Osteocyte (in vitro differentiated cells): Measurements from ENCODE around the gene SRSF7. TPM values are rescaled to one million over a fixed set of nuclear protein-coding genes. Genes with fewer than 3 reads are reported as not detected.

Experiments
- DNase-seq: peaks from one replicate; pipeline ENCODE4 v3.0.0; 2021; ENCODE audit warnings: mixed read lengths; ENCODE audit not compliant: unreplicated experiment; ENCODE audit errors: extremely low spot score
- H3K27ac Mint-ChIP-seq: one replicate; pipeline ENCODE4 v1.8.0; 2021; ENCODE audit warnings: mild to moderate bottlenecking, mixed read lengths; ENCODE audit not compliant: unreplicated experiment
- H3K27me3 Mint-ChIP-seq: one replicate; pipeline ENCODE4 v1.8.0; 2021; ENCODE audit warnings: mixed read lengths; ENCODE audit not compliant: unreplicated experiment
- H3K36me3 Mint-ChIP-seq: one replicate; pipeline ENCODE4 v1.8.0; 2021; ENCODE audit warnings: mixed read lengths; ENCODE audit not compliant: unreplicated experiment
- H3K4me1 Mint-ChIP-seq: one replicate; pipeline ENCODE4 v1.8.0; 2021; ENCODE audit warnings: mixed read lengths; ENCODE audit not compliant: unreplicated experiment
- H3K4me3 Mint-ChIP-seq: one replicate; pipeline ENCODE4 v1.8.0; 2021; ENCODE audit warnings: mild to moderate bottlenecking, moderate library complexity, mixed read lengths; ENCODE audit not compliant: unreplicated experiment
- H3K9me3 Mint-ChIP-seq: one replicate; pipeline ENCODE4 v1.8.0; 2021; ENCODE audit warnings: mixed read lengths; ENCODE audit not compliant: unreplicated experiment
- total RNA-seq: library from RNA; stranded (reverse); gene quantifications from 2 replicates; pipeline ENCODE4 v1.2.1, GENCODE V29; 2021
- TF ChIP-seq, protein P1 (sequence below): fragments of 200-600 bp; sonication (generic); IDR thresholded peaks from 2 replicates; pipeline ENCODE4 v1.5.0; 2021; ENCODE audit warnings: antibody characterized with exemption, mild to moderate bottlenecking, moderate library complexity

The SRSF7 gene
- total RNA-seq, 1 donor from 2014 or later, result 103 TPM

DNA sequence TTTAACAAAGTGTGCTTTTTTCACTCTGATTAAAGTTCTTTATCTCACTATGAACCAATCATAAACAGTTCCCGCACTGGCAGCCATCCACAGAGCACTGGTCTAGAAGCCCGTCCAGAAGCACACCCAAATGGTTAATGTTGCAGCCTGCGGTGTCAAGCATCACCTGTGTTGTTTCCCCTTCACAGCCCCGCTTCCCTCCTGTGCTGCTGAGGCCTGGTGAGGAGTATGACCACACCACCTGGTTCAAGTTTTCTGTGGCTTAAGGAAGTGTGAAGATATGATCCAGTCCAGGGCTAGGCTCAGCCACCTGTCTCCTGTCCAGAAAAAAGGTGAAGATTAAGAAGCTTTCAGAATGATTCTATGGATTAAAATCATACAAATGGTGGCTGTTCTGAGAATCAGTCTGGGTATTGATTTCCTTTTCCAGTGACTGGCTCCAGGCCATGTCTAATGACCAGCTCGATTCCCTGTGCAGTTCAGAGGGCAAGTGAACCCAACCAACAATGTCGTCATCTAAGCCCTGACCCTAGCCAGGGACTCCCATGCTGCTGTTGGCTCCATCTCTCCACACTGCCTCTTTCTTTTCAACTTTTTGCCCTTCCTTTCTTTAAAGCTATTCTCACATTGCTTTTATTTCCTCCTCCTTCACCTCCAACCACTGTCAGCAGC lies 17.7 kb downstream of the SRSF7 start:
- no peaks in the 10 kb centered on the region for H3K9me3 Mint-ChIP-seq
- no peaks in the 10 kb centered on the region for H3K27me3 Mint-ChIP-seq
- H3K4me3 Mint-ChIP-seq, result no peak overlapping the region
- H3K36me3 Mint-ChIP-seq, result peaks cover 1% of the 10 kb centered on the region
- no peak overlapping the region for H3K27ac Mint-ChIP-seq
- DNase-seq, result no peak
- TF ChIP-seq, protein P1, sequence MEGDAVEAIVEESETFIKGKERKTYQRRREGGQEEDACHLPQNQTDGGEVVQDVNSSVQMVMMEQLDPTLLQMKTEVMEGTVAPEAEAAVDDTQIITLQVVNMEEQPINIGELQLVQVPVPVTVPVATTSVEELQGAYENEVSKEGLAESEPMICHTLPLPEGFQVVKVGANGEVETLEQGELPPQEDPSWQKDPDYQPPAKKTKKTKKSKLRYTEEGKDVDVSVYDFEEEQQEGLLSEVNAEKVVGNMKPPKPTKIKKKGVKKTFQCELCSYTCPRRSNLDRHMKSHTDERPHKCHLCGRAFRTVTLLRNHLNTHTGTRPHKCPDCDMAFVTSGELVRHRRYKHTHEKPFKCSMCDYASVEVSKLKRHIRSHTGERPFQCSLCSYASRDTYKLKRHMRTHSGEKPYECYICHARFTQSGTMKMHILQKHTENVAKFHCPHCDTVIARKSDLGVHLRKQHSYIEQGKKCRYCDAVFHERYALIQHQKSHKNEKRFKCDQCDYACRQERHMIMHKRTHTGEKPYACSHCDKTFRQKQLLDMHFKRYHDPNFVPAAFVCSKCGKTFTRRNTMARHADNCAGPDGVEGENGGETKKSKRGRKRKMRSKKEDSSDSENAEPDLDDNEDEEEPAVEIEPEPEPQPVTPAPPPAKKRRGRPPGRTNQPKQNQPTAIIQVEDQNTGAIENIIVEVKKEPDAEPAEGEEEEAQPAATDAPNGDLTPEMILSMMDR, result no peak
- H3K4me1 Mint-ChIP-seq, result peaks cover 28% of the 10 kb centered on the region

DNA sequence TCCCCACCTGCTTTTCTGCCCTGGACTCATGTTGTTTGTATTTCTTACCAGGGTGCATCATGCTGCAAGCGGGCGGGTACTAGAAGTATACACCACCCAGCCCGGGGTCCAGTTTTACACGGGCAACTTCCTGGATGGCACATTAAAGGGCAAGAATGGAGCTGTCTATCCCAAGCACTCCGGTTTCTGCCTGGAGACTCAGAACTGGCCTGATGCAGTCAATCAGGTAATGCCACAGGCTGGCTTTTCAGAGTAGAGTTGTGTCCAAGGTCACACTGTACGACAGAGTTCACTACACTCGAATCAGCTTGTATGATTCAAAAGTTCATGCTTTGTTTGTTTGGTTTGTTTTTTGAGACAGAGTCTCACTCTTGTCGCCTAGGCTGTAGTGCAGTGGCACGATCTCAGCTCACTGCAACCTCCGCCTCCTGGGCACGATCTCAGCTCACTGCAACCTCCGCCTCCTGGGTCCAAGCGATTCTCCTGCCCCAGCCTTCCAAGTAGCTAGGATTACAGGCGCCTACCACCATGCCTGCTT lies 19.4 kb downstream of the SRSF7 start:
- no peaks in the 10 kb centered on the region for H3K36me3 Mint-ChIP-seq
- H3K4me3 Mint-ChIP-seq, result no peak overlapping the region
- H3K9me3 Mint-ChIP-seq, result no peaks in the 10 kb centered on the region
- TF ChIP-seq, protein P1, result no peak
- H3K27me3 Mint-ChIP-seq, result no peaks in the 10 kb centered on the region
- peaks cover 12% of the 10 kb centered on the region for H3K4me1 Mint-ChIP-seq
- no peak overlapping the region for H3K27ac Mint-ChIP-seq
- no peak for DNase-seq

DNA sequence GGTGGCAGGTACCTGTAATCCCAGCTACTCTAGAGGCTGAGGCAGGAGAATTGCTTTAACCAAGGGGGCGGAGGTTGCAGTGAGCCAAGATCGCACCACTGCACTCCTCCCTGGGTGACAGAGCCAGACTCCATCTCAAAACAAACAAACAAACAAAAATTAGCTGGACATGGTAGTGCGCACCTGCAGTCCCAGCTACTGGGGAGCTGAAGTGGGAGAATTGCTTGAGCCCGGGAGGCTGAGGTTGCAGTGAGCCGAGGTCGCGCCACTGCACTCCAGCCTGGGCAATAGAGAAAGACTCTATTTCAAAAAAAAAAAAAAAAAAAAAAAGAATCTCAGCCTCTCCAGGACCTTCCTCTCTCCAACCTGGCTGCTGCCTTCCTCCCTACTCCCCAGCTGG lies 20.1 kb downstream of the SRSF7 start:
- Mint-ChIP-seq H3K36me3 (no peaks in the 10 kb centered on the region), H3K4me3 (no peak overlapping the region), H3K4me1 (peaks cover 7% of the 10 kb centered on the region), H3K9me3 (no peaks in the 10 kb centered on the region), H3K27me3 (no peaks in the 10 kb centered on the region), H3K27ac (no peak overlapping the region)
- TF ChIP-seq, protein P1, result no peak
- DNase-seq, result no peak

DNA sequence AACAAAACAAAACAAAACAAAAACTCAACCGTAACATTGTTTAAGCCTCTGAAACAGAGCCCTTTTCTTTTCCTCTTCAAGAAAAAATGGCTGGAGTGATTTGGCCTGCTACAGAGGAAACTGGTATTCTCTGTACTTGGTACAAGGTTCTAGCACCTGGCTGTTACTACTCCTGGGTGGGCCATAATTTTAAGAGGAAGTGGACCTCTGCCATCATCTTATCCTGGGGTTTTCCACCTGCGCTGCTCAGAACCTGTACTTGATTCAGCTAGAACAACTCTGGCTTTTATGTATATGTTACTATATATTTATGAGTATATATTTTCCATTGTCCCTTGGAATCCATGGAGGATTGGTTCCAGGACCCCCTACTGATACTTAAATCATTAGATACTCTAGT lies 22.5 kb downstream of the SRSF7 start:
- Mint-ChIP-seq H3K27me3 (no peaks in the 10 kb centered on the region), H3K4me1 (no peaks in the 10 kb centered on the region), H3K27ac (no peak overlapping the region), H3K36me3 (no peaks in the 10 kb centered on the region), H3K9me3 (no peaks in the 10 kb centered on the region), H3K4me3 (no peak overlapping the region)
- no peak for DNase-seq
- TF ChIP-seq, protein P1, result no peak

DNA sequence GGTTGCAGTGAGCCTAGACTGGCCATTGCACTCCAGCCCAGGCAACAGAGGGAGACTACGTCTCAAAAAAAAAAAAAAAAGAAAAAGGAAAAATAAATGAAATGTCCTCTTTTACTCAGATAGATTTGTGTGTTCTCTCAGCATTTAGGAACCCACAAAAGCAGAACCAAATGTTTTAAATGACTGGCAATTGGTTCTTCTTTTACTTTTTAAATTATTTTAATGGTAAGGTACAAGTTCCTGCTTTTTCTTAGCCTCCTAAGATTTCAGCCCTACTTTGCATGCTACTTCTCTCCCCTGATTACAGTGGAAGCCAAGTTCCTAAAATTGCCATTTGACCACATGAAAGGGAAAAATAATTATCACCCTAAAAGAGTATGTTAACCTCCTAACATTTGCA lies 23.5 kb downstream of the SRSF7 start:
- Mint-ChIP-seq H3K9me3 (no peaks in the 10 kb centered on the region), H3K27ac (no peak overlapping the region), H3K4me1 (no peaks in the 10 kb centered on the region), H3K4me3 (no peak overlapping the region), H3K36me3 (no peaks in the 10 kb centered on the region), H3K27me3 (no peaks in the 10 kb centered on the region)
- TF ChIP-seq, protein P1, result no peak
- no peak for DNase-seq
